CD4-positive, alpha-beta T cell treated with Interleukin-12 subunit alpha and Interleukin-12 subunit beta, for 1 hour (primary cell): ENCODE results near the gene TRIM66.

Experiments
- DNase-seq: peaks from one replicate; pipeline ENCODE4 v3.0.0-alpha.2; 2020

Gene TRIM66

DNA sequence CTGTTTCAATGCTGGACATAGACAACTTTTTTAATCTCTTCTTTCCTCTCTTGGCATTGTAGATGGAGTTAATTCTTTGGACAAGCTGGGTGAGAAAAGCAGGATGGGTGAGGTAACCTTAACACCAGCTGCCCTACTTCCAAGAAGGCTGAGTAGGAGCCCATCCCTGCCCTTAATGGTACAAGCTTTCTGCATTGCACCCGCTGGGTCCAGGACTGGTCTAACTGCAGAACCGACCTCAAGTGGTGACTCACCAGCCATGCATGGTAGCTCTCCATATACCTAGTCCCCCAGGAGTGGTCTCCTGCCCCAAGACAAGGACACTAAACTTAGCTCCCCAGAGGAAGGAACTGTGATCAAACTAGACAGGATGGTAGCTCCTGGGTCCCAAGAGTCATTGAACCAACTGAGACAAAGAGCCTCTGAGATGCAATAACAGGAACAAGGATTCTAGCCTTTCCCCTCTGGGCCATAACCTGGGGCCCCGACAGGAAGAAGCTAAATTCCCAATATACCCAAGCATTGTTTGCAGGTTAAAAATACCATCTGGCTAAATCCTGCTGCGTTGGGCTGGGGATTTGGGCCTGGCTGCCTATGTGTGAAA is 32.3 kb upstream of the TRIM66 start:
- no peak for DNase-seq

DNA sequence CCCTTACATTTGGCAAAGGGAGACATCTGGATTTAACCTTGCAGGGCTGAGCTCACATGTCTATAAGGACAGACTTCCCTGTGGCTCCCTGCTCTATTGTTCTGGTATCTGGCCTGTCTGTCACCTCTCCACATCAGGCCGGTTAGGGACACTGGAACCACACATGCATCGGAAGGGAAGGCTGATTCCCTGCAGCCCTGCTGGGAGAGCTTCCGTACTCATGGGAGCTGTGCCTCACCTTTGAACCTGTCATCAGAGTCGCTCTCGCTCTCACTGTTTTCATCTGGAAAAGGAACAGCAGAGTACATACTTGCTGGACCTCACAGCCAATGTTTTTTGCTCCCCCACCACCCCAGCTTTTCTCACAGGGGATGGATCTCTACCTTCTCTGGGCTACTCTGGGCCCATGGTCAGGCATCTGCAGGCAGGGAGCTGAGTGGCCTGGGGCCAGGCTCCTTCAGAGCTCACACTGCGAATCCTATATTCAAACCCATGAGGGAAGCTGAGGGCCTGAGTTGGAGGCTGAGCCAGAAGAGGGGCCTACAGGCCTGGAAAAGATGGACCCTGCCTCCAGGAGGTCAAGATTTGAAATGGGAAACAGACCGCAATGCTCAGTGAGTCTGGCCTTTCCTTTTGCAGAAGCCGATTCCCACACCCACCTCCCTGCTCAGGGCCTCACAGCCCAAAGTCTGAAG is 31.4 kb upstream of the TRIM66 start:
- no peak for DNase-seq

DNA sequence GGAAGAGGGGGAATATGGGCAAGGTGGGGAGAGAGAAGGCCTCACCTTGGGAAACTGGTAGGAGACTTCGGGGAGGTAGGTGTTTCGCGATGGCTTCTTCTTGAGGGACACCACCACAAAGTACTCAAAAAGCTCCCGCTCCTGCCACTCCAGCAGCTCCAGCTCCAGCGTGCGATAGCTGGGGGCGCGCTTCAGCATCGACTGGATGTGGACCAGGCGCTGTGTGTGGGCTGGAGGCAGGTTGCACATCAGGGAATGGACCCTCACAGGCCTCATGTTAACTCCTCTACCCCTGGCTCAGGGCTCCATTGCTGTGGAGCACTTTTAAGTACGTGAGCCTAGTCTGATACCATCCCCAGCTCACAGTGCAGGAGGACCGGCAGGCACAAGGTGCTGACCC is 30.0 kb upstream of the TRIM66 start:
- DNase-seq = no peak

DNA sequence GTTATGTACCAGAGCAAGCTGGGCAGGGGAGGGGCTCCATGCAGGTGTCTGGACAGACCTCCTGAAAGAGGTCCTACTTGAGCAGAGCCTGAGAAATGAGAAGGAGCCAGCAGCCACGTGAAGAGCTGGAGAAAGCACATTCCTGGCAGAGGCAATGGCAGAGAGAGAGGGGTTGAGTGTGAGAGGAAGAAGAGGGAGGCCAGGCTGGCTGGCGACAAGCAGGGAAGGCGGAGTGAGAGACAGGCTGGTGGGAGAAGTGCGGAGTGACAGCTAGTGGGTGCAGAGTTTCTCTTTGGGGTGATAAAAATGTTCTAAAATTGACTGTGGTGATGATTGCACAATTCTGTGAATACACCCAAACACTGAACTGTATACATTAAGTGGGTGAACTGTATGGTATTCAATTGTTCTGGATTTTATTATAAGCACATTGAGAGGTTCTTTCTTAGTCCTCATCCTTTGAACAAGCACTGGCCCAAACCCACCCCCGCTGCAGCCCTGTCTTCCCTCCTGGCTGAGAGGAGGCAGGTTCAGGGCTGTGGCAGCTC is 29.5 kb upstream of the TRIM66 start:
- DNase-seq = no peak

DNA sequence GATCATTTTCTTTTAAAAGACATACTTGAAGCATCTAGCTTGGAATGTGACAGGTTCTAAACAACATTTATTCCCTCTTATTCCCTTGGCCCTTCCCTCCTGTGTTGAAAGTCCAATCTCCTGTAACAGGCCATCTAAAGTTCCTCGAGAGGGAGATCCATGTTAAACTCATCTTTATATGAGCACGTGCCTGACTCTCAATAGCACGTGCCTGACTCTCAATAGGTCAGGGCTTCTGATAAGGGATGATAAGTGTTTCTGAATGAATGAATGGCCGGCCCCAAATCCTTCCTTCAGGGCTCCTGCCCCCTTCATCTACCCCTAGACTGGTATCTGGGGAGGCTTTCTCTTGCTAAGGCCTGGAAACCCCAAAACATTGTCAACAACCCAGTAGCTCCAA is 27.3 kb upstream of the TRIM66 start:
- DNase-seq = no peak

DNA sequence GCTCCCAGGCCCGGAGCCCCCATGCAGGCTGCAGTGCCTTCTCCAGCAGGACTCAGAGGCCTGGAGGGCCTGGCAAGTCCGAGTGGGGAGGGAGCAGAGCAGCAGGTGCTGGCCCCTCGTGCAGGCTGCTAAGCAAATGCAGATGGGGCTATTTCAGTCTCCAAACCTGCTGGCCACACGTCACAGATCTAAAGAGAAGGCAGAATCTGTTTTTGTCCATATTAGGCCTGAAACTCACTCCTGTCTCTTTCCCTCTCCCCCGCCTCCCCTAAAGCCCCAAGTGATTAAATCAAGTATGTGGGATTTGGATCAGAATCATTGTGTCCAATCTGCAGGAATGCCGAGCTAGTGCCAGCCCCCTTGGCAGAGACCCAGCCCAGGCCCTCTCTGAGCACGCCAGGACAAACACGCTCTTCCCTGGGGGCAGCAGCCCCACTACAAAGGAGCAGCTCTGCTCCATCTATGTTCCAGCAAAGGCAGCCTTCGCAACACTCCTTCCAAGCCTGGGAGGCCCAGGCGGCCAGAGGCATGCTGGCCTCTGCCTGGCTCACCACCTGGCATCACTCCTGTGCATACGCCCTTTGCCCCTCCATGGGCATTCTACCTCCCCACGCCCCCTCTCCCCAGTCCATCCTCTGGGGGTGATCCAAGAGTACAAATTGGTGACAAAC is 26.7 kb upstream of the TRIM66 start:
- DNase-seq = no peak

DNA sequence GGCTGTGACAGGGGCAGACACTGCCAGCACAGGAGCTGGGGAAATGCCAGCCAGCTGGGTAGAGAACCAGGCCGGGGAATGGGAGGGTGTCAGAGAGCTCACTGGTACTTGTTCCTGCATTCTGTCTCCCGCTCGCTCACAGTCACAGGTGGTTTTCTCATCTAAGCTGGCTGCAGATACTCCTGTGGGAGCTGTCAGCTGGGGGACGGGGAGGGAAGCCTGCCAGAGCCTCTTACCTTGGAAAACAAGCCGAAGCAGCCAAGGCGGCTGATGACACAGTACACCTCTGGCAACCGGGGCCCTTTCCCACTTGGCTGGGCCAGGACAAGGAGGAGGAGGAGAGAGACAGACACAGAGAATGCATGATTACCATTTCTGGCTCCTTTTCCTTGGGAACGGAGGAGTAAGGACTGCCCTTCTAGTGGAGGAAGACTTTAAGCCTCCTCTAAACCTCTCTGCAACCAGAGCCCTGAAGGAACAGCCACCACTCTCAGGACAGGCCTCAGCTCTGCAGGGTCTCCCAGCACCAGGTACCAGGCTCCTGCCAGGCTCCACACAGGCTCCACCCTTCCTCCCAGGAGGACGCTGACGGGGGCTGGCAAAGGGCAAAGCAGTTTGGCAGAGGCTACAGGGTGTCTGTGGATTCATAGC is 25.2 kb upstream of the TRIM66 start:
- DNase-seq = no peak

DNA sequence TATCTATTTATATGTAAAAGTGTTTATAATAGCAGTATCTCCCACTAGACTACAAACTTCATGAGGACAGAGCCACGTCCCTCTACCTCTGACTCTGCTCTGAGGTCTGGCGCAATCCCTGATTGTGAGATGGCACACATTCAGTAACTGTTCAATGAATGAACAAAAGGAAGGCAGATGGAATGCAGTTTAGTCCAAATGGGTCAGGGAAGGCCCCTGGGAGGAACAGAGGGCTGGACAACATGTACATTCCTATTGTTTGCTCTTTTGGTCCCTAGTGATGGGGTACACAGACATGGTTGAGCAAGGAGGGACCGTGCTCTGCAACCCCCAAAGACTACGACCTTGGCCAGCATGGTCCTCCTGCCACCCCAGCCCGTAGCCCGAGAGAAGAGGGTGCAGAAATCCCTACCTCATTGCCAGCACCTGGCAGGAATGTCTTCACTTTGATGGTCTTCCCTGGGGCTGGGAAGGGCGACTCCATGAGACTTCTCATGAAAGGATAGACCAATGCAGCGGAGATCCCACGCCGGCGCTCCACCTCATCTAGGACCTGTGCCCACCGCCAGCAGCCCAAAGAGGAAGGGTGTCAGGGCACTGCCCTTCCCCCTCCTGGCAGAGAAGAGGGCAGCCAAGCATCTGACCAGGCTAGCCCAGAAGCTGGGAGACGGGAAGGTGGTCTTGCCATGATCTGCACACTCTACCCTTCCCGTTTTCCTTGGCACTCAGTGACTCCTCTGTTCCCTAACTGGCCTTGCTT is 24.4 kb upstream of the TRIM66 start:
- DNase-seq = no peak

DNA sequence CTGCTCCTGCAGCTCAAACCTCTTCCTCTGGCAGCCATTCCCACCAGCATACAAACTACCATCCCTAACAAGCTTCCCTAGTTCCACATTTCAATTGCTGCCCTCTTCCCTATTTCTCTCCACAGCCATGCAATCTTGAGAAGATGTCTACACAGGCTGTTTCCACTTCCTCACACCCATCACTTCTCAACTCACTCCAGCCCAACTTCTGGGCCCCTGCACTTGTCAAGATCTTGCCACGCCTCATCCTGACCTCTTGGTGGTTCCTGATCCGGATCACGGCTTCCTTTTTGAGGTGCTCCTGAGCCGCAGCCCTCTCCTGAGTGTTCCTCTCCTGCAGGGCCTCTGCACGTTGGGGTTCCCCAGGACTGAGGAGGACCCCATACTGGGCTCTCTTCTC is 22.7 kb upstream of the TRIM66 start:
- no peak for DNase-seq

DNA sequence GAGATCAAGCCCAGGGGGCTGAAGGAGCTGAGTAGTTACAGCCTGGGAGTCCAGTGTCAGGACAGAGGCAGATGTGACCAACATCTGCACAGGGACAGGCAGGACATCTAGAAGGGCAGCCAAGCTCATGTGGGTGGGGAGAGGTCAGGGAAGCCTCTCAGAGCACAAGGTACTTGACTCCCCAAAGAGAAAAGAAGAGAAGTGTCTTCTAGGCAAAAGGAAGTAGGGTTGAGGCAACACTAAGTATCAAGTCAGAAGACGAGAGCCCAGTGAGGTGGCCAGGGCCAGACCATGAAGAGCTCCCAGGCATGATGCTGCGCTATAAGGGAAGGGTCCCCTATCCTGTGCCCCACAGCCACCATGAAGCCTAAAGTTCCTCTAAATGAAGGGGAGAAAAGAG is 21.7 kb upstream of the TRIM66 start:
- no peak for DNase-seq

DNA sequence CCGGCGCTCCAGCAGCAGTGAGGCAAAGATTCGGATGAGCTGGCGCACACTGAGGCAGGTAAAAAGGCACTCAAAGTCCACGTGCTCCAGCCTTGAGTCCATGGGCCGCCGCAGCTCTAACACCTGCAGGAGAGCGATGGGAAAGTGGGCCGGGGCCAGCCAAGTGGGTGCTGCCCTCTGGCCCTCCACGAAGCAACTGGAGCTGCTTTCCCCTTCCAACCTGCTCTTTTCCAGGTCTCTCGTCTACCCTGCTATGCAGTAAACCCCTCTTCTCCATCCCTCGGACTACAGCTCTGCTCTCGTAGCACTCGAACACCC is 20.1 kb upstream of the TRIM66 start:
- DNase-seq = no peak

DNA sequence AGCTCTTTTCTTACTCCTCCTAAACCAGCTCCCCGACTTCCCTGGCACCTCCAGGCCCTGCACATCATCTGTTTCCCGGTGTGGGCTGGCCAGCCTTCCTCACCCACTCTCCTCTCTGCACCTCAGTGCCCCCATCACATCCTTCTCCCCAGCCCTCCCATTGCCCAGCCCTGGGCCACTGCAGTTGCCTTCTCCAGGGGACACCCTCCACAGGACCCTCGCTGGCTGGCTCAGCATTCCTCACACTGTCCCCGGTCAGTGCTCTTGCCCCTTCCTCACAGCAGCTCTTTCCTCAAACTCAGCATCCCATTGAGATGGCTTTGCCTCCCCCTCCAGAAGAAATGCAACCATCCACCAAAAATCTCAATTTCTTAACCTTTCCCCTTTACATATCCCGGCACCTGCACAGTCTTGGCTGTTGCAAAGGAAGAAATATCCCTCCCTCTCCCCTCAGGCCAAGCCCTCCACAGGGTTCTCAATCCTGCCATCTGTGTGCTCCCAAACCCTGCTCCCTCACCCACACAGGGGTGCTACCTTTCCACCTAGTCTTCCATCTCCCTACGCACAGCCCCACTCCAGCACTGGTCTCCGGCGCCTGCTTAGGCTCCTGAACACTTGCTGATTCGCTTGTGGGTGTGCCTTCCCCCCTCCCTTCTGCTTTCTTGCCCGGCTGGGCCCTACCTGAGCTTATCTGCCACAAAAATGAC is 19.6 kb upstream of the TRIM66 start:
- DNase-seq = no peak

DNA sequence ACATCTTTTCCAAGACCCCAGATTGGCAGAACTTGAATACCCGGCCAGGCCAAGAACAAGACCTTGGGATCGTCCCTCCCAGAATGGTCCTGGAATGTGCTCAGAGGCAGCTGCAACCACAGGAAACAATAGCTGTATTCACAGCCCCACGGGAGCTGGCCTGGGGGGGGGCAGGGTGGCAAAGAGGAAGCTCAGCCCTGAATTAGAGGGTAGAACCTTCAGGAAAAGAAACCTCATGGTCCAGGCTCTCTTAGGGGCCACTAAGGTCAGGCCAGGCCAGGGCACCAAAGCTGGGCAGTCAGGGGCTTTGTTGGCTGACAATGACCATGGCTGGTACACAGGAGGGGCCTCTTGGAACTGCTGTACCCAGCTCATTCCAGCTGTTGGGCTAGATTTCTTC is 17.4 kb upstream of the TRIM66 start:
- DNase-seq = no peak

DNA sequence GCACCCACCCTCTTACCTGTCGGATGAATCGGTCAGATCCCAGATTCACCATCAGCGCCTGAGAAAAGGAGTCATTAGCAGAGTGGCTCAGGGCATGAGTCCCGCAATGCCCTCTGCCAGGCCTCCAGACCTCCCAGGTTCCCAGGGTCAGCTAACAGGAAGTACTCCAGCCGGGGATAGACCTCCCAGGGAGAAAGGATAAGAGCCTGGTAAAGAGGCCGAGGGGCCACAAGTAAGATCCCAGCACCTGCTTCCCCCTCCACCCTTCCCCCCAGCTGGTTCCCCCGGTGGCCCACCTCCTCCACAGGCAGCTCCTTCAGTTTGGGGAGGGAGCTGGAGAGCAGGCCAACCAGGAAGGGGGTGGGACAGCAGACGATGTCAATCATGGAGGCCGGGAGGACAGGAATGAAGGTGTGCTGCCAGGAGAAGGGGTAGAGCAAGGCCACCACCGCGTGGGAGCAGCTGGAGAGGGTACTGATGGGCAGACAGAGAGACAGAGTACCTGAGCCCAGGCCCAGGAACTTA is 16.5 kb upstream of the TRIM66 start:
- DNase-seq = no peak

DNA sequence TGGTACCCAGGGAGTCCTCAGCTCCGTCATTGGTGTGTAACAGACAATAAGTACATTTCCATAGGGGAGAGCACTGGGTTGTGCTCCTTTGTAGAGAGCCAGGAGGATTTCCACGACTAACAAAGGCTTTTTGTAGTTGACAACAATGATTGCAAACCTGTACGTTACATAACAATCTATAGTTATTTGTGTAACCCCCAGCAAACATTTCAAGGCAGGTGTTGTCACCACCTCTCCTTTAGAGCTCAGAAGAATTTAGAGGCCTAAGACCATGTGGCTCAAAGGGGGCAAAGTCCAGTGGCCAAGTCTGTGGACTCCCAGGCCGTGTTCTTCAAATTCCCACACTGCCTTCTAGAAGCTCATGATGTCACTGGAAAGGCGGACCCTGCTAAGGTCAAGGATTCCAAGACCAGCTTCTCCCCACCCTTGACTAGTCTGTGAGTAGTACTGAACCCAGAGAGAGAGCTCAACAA is 15.9 kb upstream of the TRIM66 start:
- DNase-seq = no peak

DNA sequence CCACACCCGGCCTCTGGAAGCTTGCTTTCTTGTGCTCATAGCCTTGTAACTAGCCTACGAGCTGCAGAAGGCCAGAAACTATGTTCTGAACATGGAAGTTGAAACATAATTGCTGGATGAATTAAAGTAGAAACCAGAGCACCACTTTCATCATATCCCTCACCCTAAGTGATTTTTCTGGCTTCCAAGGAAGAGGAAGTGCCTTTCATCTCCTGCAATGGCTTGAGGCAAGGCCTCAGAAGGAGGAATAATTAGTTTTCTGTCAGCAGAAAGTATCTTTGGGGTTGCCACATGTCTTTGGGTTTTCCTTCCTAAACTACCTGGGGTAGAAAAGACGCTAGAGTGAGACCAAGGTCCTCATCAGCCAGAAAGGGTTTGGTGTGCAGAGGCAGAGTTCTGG is 14.6 kb upstream of the TRIM66 start:
- no peak for DNase-seq

DNA sequence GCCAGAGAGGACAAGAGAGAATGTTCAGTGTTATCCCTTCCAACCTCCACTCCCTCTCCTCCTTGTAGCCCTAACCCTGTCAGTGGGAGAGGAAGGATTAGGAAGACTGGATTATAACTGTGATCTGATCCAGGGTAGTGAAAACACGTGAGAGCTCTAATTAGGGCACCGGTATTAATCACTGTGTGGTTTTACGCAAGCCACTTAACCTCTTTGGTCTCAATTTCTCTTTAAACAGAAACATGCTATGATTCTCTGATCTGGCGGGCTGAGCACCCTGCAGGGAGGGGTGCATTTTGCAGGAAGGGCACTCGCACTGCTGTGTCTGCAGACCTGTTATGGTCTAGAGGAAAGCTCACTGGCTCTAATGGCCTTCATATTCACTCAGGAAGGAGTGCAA is 11.7 kb upstream of the TRIM66 start:
- DNase-seq = no peak

DNA sequence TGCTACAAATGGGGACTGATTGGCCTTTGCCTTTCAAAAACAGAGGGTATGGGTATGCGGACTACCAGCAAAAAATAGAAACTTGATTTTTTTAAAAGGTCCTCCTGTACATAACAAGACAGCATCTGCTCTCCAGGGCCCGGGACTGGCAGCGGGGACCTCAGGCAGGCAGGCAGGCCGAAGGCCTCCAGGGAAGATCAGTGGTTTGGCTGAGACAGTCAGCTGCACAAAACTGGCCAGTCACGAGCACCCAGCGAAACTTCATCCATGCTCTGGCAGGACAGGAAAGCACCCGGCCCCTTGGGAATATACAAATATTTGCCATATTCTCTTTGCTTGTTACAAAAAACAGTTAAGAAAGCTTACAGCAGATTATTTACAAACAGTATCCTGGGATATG is 11.1 kb upstream of the TRIM66 start:
- no peak for DNase-seq

DNA sequence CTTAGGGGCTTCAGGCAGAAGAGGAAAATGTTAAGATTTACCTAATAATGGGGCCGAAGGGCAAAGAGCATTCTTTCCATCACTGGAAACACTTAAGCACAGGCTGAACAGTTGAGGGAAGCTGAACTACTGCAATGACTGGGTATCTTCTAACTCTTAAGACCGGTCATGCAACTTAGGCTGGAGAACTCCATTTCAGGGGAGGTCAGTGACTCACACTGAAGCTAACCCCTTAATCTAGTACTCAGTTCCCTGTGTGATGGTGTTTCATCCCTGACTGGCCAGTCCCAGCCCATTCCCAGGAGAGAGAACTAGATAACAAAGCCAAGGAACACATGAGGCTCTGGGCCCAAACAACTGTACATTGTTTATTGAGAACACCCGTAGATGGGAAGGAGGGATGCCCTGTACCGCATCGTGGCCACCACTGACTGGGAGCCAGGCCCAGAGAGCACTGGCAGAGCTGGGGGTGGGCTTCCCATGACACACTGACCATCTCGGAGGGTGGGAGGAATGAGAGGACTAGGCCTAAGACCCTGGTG is 10.6 kb upstream of the TRIM66 start:
- no peak for DNase-seq

DNA sequence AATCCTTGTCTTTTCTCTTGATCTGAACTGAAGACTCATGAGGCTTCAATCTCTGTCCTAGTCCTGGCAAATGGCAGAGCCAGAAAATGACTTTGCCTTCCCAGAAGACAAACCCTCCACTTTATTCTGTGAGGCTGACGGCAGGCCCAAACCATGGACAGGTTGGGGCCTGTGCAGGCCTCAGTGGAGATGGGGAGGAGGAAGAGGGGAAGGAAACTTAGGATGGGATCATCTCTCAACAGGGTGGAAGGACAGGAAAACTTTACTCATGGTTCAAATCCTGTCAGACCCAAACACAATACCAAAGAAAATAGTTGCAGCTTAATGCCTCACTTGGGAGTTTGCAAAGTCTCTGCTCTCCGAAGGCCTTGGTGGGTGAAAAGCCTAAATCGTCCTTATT is 10.0 kb upstream of the TRIM66 start:
- DNase-seq = no peak

DNA sequence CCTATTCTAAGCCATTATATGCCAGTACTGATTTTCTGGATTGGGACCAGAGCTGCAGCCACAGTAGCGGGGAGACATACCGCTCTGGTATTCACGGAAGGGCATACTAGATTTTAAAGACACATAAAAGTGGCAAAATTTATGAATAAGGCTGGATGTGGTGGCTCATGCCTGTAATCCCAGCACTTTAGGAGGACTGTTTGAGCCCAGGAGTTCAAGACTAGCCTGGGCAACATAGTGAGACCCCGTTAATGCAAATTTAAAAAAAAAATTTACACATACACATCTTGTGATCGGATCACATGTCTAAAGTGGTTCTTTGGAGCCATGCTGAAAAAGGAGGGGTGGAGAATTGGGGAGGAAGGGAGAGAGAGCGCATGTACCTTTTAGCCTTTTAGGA is 9.1 kb upstream of the TRIM66 start:
- no peak for DNase-seq
